Liver (tissue), 3 donors: ENCODE data around the gene NFIB.

Source experiments
- CTCF ChIP-seq: fragments of 150-350 bp; IDR thresholded peaks from 2 replicates; pipeline ENCODE4 v1.5.1; 2017; ENCODE audit warnings: improper control_type of control experiment, low read depth, low read length; ENCODE audit not compliant: missing input control
- FOXA2 ChIP-seq: IDR thresholded peaks from 2 replicates; pipeline ENCODE4 v1.6.1; 2016; ENCODE audit warnings: antibody characterized with exemption
- HNF4G ChIP-seq: IDR thresholded peaks from 2 replicates; pipeline ENCODE4 v1.6.1; 2016; ENCODE audit warnings: antibody characterized with exemption
- MAX ChIP-seq: IDR thresholded peaks from 2 replicates; pipeline ENCODE4 v1.6.1; 2016; ENCODE audit warnings: antibody characterized with exemption
- donor health status: healthy.
- donor health status: healthy.

- no peak for TF ChIP-seq CTCF
- TF ChIP-seq HNF4G: no peak
- TF ChIP-seq MAX: no peak
- no peak for TF ChIP-seq FOXA2
Observed at GRCh38 chr9:14315875-14316601, 2.1 kb upstream of the NFIB start.
